Measurements from ENCODE around the gene IFIT1B. TPM values are rescaled to one million over a fixed set of nuclear protein-coding genes. Genes with fewer than 3 reads are reported as not detected.

The IFIT1B gene
- total and polyA plus RNA-seq, 2 of the 8 experiments (the other 6 are each of a cell fraction or from before 2014, with no cell fraction given) = not detected

- TF ChIP-seq CHD7 (IDR thresholded peaks at IDR 0.05; ENCODE audit: insufficient replicate concordance, low read length) = no peak
- no peak for TF ChIP-seq SIRT6 (IDR thresholded peaks at IDR 0.05; ENCODE audit: low read length)
- TF ChIP-seq SUZ12 (IDR thresholded peaks at IDR 0.05; ENCODE audit: low read length) = no peak
- TF ChIP-seq BRCA1 (IDR thresholded peaks at IDR 0.05; ENCODE audit: low read depth, low read length) = no peak
- TF ChIP-seq SP4 (IDR thresholded peaks at IDR 0.05; ENCODE audit: low read length) = no peak
- TF ChIP-seq BCL11A (IDR thresholded peaks at IDR 0.05; ENCODE audit: low read depth in 2 of 2, low read length in 2 of 2) = no peak
- TF ChIP-seq EZH2 (IDR thresholded peaks at IDR 0.05; ENCODE audit: low read depth, low read length, severe bottlenecking) = no peak
- no peak for TF ChIP-seq RAD21 (IDR thresholded peaks at IDR 0.05 in 1 of 2, conservative IDR thresholded peaks at IDR 0.05 in 1 of 2; ENCODE audit: low read depth in 2 of 2, low read length in 2 of 2)
- TF ChIP-seq JUN (IDR thresholded peaks at IDR 0.05; ENCODE audit: low read depth, low read length) = no peak
- no peak for TF ChIP-seq RXRA (IDR thresholded peaks at IDR 0.05; ENCODE audit: insufficient read depth, low read depth, low read length)
- TF ChIP-seq SP2 (IDR thresholded peaks at IDR 0.05; ENCODE audit: low read length) = no peak
These were observed 22.4 kb upstream of the IFIT1B start (continued) for GRCh38 chr10:89355394-89355931.

Measured in H1 (cell line).